Liver (tissue), 9 donors: ENCODE results near the gene KATNAL1. TPM values are rescaled to one million over a fixed set of nuclear protein-coding genes. Genes with fewer than 3 reads are reported as not detected.

Source experiments
- DNase-seq: peaks from one replicate; pipeline ENCODE4 v3.0.0-alpha.2; 2017; ENCODE audit warnings: low spot score
- H3K27ac ChIP-seq, 2 donors: one replicate each; pipeline ENCODE4 v1.7.0; 2013; ENCODE audit warnings: inconsistent platforms in 2 of 2, low read length in 2 of 2, control low read depth in 1 of 2, low read depth in 1 of 2, mild to moderate bottlenecking in 1 of 2
- H3K27me3 ChIP-seq, 4 donors: one replicate each; pipeline versions ENCODE4 v1.6.1 to v1.7.0; 2013; ENCODE audit warnings: low read length in 3 of 4, inconsistent platforms in 1 of 4, mild to moderate bottlenecking in 1 of 4, moderate library complexity in 1 of 4; ENCODE audit not compliant: control insufficient read depth in 4 of 4, insufficient read depth in 4 of 4
- H3K36me3 ChIP-seq, 4 donors: one replicate each; pipeline versions ENCODE4 v1.6.1 to v1.7.0; 2013; ENCODE audit warnings: low read length in 3 of 4, mild to moderate bottlenecking in 3 of 4, low read depth in 1 of 4, moderate library complexity in 1 of 4; ENCODE audit not compliant: control insufficient read depth in 4 of 4, insufficient read depth in 3 of 4
- H3K4me1 ChIP-seq, 4 donors: one replicate each; pipeline versions ENCODE4 v1.6.1 to v1.7.0; 2013; ENCODE audit warnings: low read length in 3 of 4, mild to moderate bottlenecking in 3 of 4, moderate library complexity in 1 of 4; ENCODE audit not compliant: control insufficient read depth in 4 of 4, insufficient read depth in 4 of 4
- H3K4me3 ChIP-seq, 3 donors: one replicate each; pipeline versions ENCODE4 v1.6.1 to v1.7.0; 2013; ENCODE audit warnings: low read length in 3 of 3, control low read depth in 1 of 3, low read depth in 1 of 3, mild to moderate bottlenecking in 1 of 3
- H3K9ac ChIP-seq, 2 donors: one replicate each; pipeline ENCODE4 v1.7.0; 2013; ENCODE audit warnings: low read length in 2 of 2, mild to moderate bottlenecking in 2 of 2, moderate library complexity in 2 of 2, control low read depth in 1 of 2, low read depth in 1 of 2
- H3K9me3 ChIP-seq, 4 donors: one replicate each; pipeline versions ENCODE4 v1.6.1 to v1.7.0; 2013; ENCODE audit warnings: low read length in 3 of 4; ENCODE audit not compliant: control insufficient read depth in 4 of 4
- EGR1 ChIP-seq, 2 donors: IDR thresholded peaks; 2 replicates each; pipeline ENCODE4 v1.6.1; 2016 to 2018; ENCODE audit warnings: antibody characterized with exemption in 2 of 2, low read depth in 2 of 2
- FOXA1 ChIP-seq: IDR thresholded peaks from 2 replicates; pipeline ENCODE4 v1.6.1; 2016; ENCODE audit warnings: antibody characterized with exemption
- GABPA ChIP-seq, 2 donors: IDR thresholded peaks in 1 of 2; conservative IDR thresholded peaks in 1 of 2; 2 replicates each; pipeline ENCODE4 v1.6.1; 2016; ENCODE audit warnings: antibody characterized with exemption in 2 of 2, mild to moderate bottlenecking in 1 of 2, moderate library complexity in 1 of 2
- NR2F2 ChIP-seq: IDR thresholded peaks from 2 replicates; pipeline ENCODE4 v1.6.1; 2016; ENCODE audit warnings: antibody characterized with exemption
- RAD21 ChIP-seq, 2 donors: IDR thresholded peaks; 2 replicates each; pipeline ENCODE4 v1.6.1; 2016; ENCODE audit warnings: antibody characterized with exemption in 2 of 2, mild to moderate bottlenecking in 2 of 2
- SP1 ChIP-seq: IDR thresholded peaks from 2 replicates; pipeline ENCODE4 v1.6.1; 2018; ENCODE audit warnings: antibody characterized with exemption, mild to moderate bottlenecking
- TAF1 ChIP-seq: conservative IDR thresholded peaks from 2 replicates; pipeline ENCODE4 v1.6.1; 2016; ENCODE audit warnings: antibody characterized with exemption, mild to moderate bottlenecking
- YY1 ChIP-seq: IDR thresholded peaks from 2 replicates; pipeline ENCODE4 v1.6.1; 2016; ENCODE audit warnings: antibody characterized with exemption, mild to moderate bottlenecking
- WGBS: extraction: QIAGEN DNeasy Blood & Tissue Kit; methylation state at CpG from one replicate; pipeline ENCODE4 v1.1.7; 2013; 5-methylcytosine and 5-hydroxymethylcytosine counted together
- polyA plus RNA-seq, 2 donors: library from polyadenylated mRNA; stranded (reverse) in 1 of 2; unstranded in 1 of 2; fragments of 200-250 nt in 1 of 2; fragments of >200 nt in 1 of 2; fragmentation: Nextera tagmentation in 1 of 2; extraction: Ambion mirVana in 1 of 2; gene quantifications; one replicate each; pipeline versions ENCODE4 v1.2.1 to v1.2.3, GENCODE V29; 2013 to 2015
- total RNA-seq, 2 donors: library from RNA; depleted of rRNA; stranded (reverse); fragments of >200 nt; gene quantifications; one replicate each; pipeline ENCODE4 v1.2.3, GENCODE V29; 2014
- TF ChIP-seq, protein P1 (sequence below): IDR thresholded peaks from 2 replicates; pipeline ENCODE4 v1.6.1; 2016; ENCODE audit warnings: antibody characterized with exemption, mild to moderate bottlenecking
- TF ChIP-seq, protein P2 (sequence below): IDR thresholded peaks from 2 replicates; pipeline ENCODE4 v1.6.1; 2016; ENCODE audit warnings: antibody characterized with exemption
- donor health status: healthy.
- donor health status: healthy.
- donor health status: healthy.
- donor health status: healthy.
- donor health status: healthy.

The KATNAL1 gene
- total and polyA plus RNA-seq, 4 donors: 2.7 to 12.8 (median 6.0) TPM

DNA sequence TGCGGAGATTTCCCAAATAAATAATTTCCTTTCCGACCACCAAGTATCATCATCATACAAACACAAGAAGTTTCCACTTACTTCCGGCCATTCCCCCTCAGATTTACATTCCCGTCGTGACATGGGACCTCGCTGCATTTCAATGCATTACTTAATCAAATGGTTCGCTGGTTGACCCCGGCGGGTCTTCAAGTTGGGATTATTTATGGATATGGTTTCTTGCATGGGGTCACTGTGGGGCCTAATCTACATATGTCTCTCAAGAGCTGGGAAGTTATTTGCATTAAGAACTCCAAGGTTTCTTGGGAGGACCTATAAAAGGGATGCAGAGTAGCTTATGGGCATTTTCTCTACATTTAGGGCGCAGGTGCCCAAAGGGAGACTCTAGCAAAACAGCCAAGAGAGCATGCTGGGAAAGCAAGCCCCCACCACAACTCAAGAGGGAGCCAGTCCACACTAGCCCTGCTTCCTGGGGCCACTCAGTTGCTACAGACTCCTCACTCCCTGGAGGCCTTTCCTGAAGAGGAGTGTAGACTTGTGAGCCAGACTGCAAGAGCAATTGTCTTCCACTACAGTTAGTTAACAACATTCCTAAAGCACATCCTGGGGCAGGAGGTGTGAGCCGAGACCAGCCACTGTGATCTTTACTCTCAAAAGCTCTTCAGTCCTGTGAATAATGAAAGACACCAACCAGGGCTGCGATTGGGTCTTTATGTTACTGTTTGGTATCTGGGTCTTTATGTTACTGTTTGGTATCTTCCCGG, 125.3 kb downstream of the KATNAL1 start:
- Histone ChIP-seq H3K4me3 (no peak overlapping the region), H3K4me1 (no peaks in the 10 kb centered on the region), H3K9ac (no peak overlapping the region), H3K36me3 (no peaks in the 10 kb centered on the region), H3K27ac (no peak overlapping the region), H3K27me3 (no peaks in the 10 kb centered on the region), H3K9me3 (no peaks in the 10 kb centered on the region)
- no peak for TF ChIP-seq GABPA (IDR thresholded peaks at IDR 0.05 in 1 of 2, conservative IDR thresholded peaks at IDR 0.05 in 1 of 2)
- WGBS: 89% methylated on average over 13 of the region's 13 CpGs
- no peak for DNase-seq

DNA sequence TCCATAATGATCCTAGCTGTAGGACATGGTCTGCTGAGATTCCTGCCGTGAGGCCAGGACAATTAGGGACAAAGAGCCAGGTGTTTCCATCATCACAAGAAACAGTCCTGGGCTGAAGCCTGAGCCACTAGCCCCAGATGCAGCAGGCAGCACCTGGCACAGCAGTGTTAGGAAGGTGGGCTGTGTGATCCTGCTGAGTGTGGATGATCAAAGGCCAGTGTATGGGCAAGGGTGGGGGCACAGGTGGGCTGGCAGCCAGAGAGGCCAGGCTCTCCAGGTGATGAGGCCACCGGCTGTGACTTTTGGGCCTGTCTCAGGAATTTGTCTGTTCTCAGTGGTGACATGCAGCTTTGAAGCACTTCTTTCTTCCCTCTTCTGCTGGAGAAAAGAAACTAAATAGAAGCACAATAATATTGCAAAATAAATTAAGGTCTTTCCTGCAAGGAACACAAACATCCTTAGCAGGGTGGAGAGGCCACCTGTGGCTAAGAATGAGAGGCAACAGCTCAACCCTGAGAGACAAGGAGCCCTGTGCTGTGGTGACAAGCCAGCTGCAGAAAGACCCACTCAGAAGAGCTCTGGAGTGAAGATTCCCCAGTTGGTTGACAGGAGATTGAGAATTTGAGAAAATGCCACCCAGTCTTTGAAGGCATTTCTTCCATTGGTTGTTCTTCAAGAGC, 127.6 kb downstream of the KATNAL1 start:
- Histone ChIP-seq H3K4me3 (no peak overlapping the region), H3K9me3 (no peaks in the 10 kb centered on the region), H3K9ac (no peak overlapping the region), H3K27ac (no peak overlapping the region), H3K36me3 (no peaks in the 10 kb centered on the region), H3K4me1 (no peaks in the 10 kb centered on the region), H3K27me3 (no peaks in the 10 kb centered on the region)
- 82% methylated on average over 2 of the region's 2 CpGs for WGBS
- TF ChIP-seq, protein P1, sequence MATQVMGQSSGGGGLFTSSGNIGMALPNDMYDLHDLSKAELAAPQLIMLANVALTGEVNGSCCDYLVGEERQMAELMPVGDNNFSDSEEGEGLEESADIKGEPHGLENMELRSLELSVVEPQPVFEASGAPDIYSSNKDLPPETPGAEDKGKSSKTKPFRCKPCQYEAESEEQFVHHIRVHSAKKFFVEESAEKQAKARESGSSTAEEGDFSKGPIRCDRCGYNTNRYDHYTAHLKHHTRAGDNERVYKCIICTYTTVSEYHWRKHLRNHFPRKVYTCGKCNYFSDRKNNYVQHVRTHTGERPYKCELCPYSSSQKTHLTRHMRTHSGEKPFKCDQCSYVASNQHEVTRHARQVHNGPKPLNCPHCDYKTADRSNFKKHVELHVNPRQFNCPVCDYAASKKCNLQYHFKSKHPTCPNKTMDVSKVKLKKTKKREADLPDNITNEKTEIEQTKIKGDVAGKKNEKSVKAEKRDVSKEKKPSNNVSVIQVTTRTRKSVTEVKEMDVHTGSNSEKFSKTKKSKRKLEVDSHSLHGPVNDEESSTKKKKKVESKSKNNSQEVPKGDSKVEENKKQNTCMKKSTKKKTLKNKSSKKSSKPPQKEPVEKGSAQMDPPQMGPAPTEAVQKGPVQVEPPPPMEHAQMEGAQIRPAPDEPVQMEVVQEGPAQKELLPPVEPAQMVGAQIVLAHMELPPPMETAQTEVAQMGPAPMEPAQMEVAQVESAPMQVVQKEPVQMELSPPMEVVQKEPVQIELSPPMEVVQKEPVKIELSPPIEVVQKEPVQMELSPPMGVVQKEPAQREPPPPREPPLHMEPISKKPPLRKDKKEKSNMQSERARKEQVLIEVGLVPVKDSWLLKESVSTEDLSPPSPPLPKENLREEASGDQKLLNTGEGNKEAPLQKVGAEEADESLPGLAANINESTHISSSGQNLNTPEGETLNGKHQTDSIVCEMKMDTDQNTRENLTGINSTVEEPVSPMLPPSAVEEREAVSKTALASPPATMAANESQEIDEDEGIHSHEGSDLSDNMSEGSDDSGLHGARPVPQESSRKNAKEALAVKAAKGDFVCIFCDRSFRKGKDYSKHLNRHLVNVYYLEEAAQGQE: no peak
- TF ChIP-seq YY1 (no peak), NR2F2 (no peak), FOXA1 (no peak)
- TF ChIP-seq, protein P2, sequence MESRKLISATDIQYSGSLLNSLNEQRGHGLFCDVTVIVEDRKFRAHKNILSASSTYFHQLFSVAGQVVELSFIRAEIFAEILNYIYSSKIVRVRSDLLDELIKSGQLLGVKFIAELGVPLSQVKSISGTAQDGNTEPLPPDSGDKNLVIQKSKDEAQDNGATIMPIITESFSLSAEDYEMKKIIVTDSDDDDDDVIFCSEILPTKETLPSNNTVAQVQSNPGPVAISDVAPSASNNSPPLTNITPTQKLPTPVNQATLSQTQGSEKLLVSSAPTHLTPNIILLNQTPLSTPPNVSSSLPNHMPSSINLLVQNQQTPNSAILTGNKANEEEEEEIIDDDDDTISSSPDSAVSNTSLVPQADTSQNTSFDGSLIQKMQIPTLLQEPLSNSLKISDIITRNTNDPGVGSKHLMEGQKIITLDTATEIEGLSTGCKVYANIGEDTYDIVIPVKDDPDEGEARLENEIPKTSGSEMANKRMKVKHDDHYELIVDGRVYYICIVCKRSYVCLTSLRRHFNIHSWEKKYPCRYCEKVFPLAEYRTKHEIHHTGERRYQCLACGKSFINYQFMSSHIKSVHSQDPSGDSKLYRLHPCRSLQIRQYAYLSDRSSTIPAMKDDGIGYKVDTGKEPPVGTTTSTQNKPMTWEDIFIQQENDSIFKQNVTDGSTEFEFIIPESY: no peak
- DNase-seq: no peak

GRCh38 chr13:30178976-30179375, 128.4 kb downstream of the KATNAL1 start:
- Histone ChIP-seq H3K4me3 (no peak overlapping the region), H3K9me3 (no peaks in the 10 kb centered on the region), H3K27ac (no peak overlapping the region), H3K4me1 (no peaks in the 10 kb centered on the region), H3K36me3 (no peaks in the 10 kb centered on the region), H3K27me3 (no peaks in the 10 kb centered on the region), H3K9ac (no peak overlapping the region)
- 94% methylated on average over 5 of the region's 5 CpGs for WGBS
- no peak for TF ChIP-seq RAD21 (IDR thresholded peaks at IDR 0.05)
- TF ChIP-seq GABPA (IDR thresholded peaks at IDR 0.05 in 1 of 2, conservative IDR thresholded peaks at IDR 0.05 in 1 of 2): no peak
- no peak for TF ChIP-seq YY1
- no peak for TF ChIP-seq SP1
- no peak for TF ChIP-seq FOXA1
- no peak for TF ChIP-seq TAF1
- TF ChIP-seq, protein P1: no peak
- TF ChIP-seq EGR1 (IDR thresholded peaks at IDR 0.05; ENCODE audit: low read depth in 2 of 2): no peak
- no peak for DNase-seq
